GM04503 (cell line): Measurements from ENCODE around the gene SKIC8.

ENCODE experiments used
- DNase-seq: peaks from one replicate; pipeline ENCODE4 v3.0.0-alpha.2; 2012; ENCODE audit warnings: low read depth

SKIC8 gene

DNA sequence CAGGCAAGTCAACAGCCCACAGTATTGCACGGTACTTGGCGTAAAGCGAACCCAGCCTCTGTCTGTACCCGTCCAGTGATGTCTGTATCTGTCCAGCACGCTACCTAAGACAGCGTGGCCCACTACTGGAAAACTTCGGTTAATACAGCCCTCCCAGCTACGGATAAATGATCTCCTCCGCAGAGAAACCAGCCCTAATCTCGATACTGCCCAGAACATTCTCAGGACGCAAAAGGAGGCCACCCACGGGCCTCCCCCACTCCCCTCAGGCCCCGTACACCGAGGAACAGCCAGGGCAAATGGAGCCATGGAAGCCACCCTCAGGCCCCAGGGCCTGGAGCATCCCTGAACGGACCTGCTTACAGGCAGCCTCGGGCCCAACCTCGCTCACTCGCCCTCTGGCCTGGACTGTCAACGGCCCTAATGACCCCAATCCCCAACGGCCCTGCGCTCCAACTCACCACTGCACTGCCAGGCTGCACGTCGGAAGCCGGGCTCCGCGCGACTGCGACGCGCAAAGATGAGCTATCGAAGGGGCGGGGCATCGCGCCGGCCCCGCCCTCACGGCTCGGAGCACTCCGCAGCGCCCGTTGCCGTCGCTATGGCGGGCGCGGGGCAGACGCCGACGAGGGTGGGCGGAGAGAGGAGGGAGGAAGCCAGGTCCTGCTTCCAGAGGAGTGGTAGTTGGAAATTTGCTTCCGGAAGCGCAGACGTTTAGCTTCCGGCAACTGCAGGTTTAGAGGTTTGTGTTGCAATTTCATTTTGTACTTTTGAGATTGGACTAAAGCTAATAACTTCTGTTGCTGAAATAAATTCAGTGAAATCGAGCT is at the start of gene SKIC8:
SKIC8 (minus strand) TSS at position 509 of the 830 bp plus-strand sequence. CDS start 3,923 bp downstream, outside the sequence.
- peak; percentile 55 for DNase-seq

DNA sequence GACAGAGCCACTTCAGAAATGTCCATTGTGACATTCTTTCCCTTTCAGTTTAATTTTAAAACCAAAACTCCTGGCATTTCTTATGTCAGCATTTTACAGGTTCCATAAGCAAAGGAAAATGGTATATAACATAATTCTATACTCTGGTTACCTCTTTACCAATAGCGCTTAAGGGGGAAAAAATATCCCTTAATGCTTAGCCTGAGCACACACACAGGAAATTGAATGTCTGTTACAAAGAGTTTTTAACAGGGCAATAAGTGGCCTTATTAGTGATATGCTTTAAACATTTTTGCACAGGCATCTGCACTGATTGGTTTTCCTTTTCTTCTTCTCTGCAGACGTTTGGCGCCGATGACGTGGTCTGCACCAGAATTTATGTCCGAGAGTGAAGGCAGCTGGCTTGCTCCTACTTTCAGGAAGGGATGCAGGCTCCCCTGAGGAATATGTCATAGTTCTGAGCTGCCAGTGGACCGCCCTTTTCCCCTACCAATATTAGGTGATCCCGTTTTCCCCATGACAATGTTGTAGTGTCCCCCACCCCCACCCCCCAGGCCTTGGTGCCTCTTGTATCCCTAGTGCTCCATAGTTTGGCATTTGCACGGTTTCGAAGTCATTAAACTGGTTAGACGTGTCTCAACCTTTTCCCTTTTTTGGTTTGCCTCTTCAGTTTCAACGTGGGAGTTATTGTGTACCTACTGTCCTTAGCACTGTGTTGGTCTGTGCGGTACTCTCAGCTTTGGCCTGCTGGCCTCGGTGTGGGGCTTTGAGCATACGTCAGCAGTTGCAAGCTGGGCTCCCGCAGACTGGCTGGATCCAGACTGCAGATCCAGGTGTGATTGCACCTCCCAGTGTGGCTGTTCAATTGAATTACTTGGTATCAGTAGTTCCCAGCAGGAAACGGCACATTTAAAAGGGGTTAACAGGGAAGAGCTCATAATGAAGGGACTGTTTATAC is 48.5 kb upstream of the SKIC8 start:
- DNase-seq: no peak

GRCh38 chr15:78345396-78346125 is 46.2 kb upstream of the SKIC8 start:
- DNase-seq: no peak

GRCh38 chr15:78343276-78344060 is 44.1 kb upstream of the SKIC8 start:
- DNase-seq: no peak

GRCh38 chr15:78342021-78342420 is 42.6 kb upstream of the SKIC8 start:
- no peak for DNase-seq

DNA sequence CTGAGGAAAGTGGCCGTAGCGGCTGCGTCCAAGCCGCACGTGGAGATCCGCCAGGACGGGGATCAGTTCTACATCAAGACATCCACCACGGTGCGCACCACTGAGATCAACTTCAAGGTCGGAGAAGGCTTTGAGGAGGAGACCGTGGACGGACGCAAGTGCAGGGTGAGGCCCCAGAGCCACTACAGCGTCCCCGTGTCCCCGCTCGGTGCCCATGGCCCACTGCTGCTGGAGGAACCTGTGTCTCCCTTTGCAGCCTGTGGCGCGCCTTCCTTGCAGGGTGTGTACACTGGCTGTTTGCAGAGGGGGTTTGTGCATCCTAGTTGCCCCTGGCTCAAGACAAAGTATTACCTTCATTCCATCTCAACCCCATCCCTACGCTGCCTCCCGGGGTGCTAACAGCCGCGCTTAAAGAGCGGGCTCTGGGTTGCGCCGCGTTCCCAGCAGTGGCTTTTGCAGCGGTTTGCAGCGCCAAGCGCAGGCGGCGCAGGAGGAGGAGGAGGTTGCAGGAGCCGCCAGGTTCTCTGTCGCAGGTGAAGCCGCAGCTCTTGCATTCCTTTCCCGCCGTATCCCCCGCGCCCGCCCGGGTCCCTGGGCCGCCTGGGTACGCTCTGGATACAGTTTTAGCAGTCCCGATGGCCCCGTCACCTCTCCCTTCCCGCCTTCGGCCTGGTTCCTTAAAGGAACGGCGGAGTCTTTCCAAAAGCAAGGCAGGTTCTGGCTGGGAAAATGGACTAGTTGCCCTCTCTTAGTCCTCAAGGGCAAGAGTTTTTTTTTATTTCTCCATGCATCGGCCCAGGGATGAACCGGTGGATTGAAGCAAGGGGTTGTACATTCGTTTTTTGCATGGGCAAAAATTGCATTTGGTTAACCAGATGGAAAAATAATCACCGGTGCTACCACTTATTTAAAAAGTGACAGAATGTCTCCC is 41.9 kb upstream of the SKIC8 start:
- DNase-seq: no peak

DNA sequence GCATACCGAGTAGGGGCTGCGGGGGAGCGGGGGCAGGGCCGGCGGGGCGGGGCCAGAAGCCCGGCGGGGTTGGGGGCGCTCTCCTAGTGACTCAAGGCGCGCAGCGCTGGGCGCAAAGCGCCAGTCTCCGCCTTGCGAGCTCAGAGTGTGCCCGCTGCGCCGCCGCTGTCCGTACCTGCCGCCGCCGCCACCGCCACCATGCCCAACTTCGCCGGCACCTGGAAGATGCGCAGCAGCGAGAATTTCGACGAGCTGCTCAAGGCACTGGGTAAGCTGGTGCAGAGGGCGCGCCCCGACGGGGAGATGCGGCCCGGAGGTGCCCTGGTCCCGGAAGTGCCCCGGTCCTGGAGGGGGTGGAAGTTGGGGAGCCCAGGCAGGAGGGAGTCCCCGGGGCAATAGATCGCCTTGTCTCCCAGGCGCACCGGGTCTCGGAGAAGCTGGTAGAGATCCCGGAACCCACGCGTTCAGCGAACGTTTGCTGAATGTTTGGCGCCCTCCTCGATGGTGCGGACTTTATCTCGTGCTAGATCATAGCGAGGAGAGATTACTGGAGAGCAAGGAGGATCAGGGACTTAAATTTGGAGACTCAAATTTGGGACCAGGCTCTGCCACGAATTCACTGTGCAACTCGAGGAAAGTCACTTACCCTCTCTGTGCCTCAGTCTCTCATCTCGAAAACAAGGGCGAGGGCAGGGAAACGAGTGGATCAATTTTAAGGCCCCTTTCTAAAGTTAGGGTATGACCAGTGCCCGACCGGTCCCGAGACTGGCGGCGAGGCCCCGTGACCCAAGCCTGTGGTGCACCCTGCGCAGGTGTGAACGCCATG is 41.0 kb upstream of the SKIC8 start, which contains the start of gene CRABP1:
CRABP1 (plus strand) TSS at position 123 of the 826 bp plus-strand sequence; CDS start at position 199, 76 bp downstream.
- no peak for DNase-seq

DNA sequence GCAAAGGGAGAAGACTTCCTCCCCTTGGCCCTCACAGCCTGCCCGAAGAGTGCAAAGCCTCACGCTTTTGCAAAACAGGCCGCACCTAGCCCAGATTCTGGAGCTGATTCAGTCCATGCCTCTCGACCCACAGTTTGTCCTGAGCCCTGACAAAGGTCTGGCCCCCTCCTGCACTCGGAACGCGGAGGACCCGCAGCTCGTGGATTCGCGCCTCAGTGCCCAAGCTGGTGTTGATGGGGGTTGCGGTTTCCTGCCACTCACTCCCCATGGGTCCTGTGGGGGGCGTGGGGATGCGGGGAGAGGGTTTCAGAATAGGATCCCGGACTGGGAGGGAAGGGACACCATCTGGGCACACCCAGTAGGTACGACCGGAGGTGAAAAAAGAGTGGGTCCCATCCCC is 40.1 kb upstream of the SKIC8 start:
- no peak for DNase-seq

DNA sequence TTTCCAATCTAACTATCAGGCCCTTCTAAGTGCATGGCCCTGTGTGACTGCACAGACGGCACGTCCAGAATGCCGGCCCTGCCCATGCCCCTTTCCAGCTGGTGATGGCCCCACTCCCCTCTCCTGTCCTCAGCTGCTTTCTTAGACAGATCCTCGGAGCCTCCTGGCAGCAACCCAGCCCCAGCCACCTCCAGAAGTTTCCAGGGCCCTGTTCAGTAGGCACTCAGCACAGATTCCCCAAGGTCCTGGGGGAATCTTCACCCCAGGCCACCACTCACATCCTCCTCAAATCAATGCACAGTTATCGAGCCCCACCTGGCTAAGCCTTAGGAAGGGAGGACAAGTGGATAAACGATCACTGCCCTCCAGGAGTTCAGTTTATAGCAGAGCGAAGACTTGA is 39.4 kb upstream of the SKIC8 start:
- no peak for DNase-seq

DNA sequence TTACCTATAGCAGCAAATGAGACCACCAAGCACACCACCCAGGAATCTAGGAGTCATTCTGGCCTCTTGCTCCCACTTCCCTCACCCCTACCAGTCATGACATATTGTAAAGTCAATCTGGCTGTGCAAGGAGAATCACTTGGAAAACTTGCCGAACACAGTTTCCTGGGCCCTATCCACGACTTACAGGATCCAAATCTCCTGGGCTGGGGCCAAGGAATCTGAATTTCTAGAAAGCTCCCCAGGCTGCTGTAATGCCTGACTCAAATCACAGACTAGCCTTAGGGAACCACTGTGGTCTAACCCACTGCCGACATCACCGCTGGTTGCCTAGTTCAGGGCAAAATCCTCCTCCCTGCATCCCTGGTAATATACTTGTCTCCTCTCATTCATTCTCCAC is 36.6 kb upstream of the SKIC8 start:
- DNase-seq: no peak

GRCh38 chr15:78334845-78335244 is 35.4 kb upstream of the SKIC8 start:
- no peak for DNase-seq

DNA sequence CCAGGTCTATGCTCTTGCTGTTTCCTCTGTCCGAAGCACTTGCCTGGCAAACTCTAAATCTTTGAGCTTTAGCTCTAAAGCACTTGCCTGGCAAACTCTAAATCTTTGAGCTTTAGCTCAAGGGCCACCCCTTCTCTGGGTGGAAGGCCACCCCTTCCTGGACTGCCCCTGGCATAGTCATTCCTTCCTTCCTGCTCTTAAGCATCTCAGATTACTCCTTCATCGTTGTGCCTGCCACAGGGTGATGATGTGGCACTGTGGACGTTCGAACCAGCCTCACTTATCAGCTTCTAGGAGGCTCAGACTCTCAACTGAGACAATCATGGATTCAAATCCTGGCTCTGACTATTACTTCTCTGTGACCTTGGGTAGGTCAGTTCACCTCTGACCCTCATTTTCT is 30.2 kb upstream of the SKIC8 start:
- DNase-seq: no peak

DNA sequence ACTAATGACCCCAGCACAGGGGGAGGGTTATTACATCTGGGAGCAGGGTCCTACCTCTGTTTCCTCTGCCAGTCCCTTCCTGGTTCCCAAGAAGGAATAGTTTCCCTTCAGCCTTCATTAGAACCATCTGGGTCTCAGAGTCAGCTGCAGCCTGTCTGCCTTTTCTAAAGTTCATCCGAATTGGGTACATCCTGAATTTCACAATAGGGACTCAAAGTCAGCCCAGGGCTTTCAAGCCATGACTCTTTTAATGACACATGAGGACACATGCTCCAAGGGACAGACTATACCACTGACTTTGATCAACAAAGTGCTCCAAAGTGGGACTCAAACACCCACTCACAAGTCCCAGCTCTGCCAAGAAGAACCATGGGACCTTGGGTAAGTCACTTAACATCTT is 28.1 kb upstream of the SKIC8 start:
- DNase-seq: peak; percentile 28

GRCh38 chr15:78325092-78325843 is 25.9 kb upstream of the SKIC8 start:
- no peak for DNase-seq

DNA sequence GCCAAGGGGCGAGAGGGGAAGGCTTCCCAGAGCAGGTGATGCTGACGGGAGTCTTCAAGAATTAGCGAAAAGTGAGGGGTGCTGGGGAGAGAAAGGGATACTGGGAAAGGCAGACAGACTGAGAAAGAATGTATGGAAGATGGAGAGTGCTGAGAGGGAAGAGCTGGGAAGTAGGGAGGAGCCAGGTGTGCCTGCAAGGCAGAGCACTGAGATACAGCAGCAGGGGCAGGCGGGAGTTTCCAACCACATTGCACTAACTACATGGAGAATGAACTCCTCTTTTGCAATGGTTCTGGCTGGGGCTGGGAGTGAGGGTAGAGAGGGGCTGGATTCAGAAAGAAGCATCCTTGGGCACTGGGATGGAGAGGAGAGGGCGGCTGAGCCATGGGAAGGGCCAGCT is 24.7 kb upstream of the SKIC8 start:
- DNase-seq: no peak

DNA sequence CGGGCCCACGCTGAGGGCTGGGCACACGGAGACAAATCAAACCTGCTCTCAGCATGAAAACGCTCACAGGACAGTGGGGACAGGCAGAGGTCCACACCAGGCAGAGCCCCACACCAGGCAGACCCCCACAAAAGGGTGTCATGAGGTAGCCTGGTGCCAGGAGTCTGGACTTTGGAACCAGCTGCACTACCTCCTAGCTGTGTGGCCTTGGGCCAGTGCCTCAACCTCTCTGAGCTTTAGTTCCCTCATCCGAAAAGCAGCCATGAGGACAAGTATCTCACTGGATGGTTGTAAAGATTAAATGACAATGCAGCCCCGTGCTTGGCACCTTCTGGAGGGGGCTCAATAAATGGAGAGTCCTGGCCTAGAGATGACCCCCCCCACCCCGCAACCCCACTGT is 24.3 kb upstream of the SKIC8 start:
- no peak for DNase-seq

- no peak for DNase-seq
Observed at GRCh38 chr15:78322724-78323521, 23.5 kb upstream of the SKIC8 start.

DNA sequence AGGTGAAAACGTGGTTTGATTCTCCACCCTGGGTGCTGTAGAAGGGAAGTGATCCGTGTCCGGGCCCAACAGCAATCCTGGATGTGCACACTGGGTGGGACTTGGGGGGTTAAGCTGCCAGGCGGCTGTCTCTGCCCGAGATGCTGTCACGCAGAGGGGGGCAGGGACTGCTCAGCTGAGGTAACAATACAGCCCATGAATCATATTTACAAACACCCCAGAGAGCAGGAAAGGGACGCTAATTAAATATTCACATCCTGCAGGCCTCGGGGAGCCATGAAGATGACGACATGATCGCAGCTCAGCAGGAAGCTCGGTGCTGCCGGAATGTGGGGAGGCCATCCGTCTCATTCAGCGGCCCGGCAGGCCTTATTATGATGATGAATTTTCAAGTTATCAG is 22.8 kb upstream of the SKIC8 start:
- peak; percentile 53 for DNase-seq
